HG02759 (cell line): ENCODE results near the gene ARHGAP29.
A peak's percentile ranks its signal among the peaks of the same experiment; 100 is the strongest.

Source experiments
- ATAC-seq: cut with Tn5 transposase; IDR thresholded peaks from one replicate; pipeline ENCODE4 v1.9.1; 2021; ENCODE audit warnings: mild to moderate bottlenecking, moderate library complexity; ENCODE audit not compliant: unreplicated experiment

The ARHGAP29 gene

GRCh38 chr1:94265906-94266305, 28.5 kb upstream of the ARHGAP29 start:
- ATAC-seq: no peak

GRCh38 chr1:94265011-94265422, 27.6 kb upstream of the ARHGAP29 start:
- ATAC-seq: no peak

GRCh38 chr1:94260635-94261387, 23.4 kb upstream of the ARHGAP29 start:
- no peak for ATAC-seq

GRCh38 chr1:94259635-94260289, 22.4 kb upstream of the ARHGAP29 start:
- ATAC-seq: no peak

GRCh38 chr1:94258873-94259331, 21.5 kb upstream of the ARHGAP29 start:
- no peak for ATAC-seq

GRCh38 chr1:94257444-94257843, 20.1 kb upstream of the ARHGAP29 start:
- no peak for ATAC-seq

GRCh38 chr1:94255476-94255875, 18.1 kb upstream of the ARHGAP29 start:
- ATAC-seq: no peak

- no peak for ATAC-seq
These were observed 16.9 kb upstream of the ARHGAP29 start for GRCh38 chr1:94254073-94254810.

GRCh38 chr1:94253456-94254017, 16.2 kb upstream of the ARHGAP29 start:
- no peak for ATAC-seq

GRCh38 chr1:94250341-94250740, 13.0 kb upstream of the ARHGAP29 start:
- no peak for ATAC-seq

- no peak for ATAC-seq
These were observed 11.7 kb upstream of the ARHGAP29 start for GRCh38 chr1:94248956-94249688.

- peak; percentile 93 for ATAC-seq
These were observed 10.0 kb upstream of the ARHGAP29 start for GRCh38 chr1:94247138-94248094.

- peak; percentile 5 for ATAC-seq
These were observed 9.3 kb upstream of the ARHGAP29 start for GRCh38 chr1:94246692-94247137.

GRCh38 chr1:94245747-94246438, 8.5 kb upstream of the ARHGAP29 start:
- ATAC-seq: no peak

- no peak for ATAC-seq
These were observed 7.4 kb upstream of the ARHGAP29 start for GRCh38 chr1:94244816-94245215.

- ATAC-seq: no peak
These were observed 6.3 kb upstream of the ARHGAP29 start for GRCh38 chr1:94243665-94244064.

- no peak for ATAC-seq
These were observed 3.4 kb upstream of the ARHGAP29 start for GRCh38 chr1:94240822-94241221.

- ATAC-seq: no peak
These were observed 2.4 kb upstream of the ARHGAP29 start for GRCh38 chr1:94239796-94240195.

GRCh38 chr1:94239051-94239450, 1.7 kb upstream of the ARHGAP29 start:
- ATAC-seq: no peak
